Endothelial cell of umbilical vein (primary cell): ENCODE data around the gene MBL2. TPM values are rescaled to one million over a fixed set of nuclear protein-coding genes. Genes with fewer than 3 reads are reported as not detected.

Source experiments
- BruUV-seq: library from RNA; stranded (reverse); fragments of 400-500 nt; replicated peaks from 2 replicates; lab custom pipeline; 2021; lab: Mats Ljungman, UMichigan
- CTCF ChIA-PET: fragments of 300-600, 350-600 bp; sonication (Branson Sonifier 250); formaldehyde crosslinking; loops from one replicate; lab custom pipeline; 2021; ENCODE audit warnings: antibody characterized with exemption, inconsistent platforms; lab: Charles Lee
- POLR2A ChIA-PET: fragments of 300-600, 350-600 bp; sonication (Branson Sonifier 250); formaldehyde crosslinking; loops from one replicate; lab custom pipeline; 2021; ENCODE audit warnings: antibody characterized with exemption, inconsistent platforms; lab: Charles Lee
- DNase-seq: peaks from one replicate; pipeline ENCODE4 v3.0.0-alpha.2; 2011; ENCODE audit warnings: low read depth, low spot score
- FAIRE-seq: peaks from 2 replicates; lab custom pipeline; 2011; peaks lifted over from hg19 to GRCh38; lab: Jason Lieb, UNC
- H2AFZ ChIP-seq: 2 replicates; pipeline ENCODE4 v1.6.0; 2012; ENCODE audit warnings: low read depth, low read length, control low read depth, inconsistent platforms
- H3K27ac ChIP-seq: 2 replicates; pipeline ENCODE4 v1.5.1; 2011; ENCODE audit warnings: low read depth, mild to moderate bottlenecking, control low read depth, low read length, moderate library complexity; ENCODE audit not compliant: insufficient read depth
- H3K27me3 ChIP-seq, 2 experiments: 2 replicates each; pipeline versions ENCODE4 v1.6.0 to v1.6.1; 2011; ENCODE audit warnings: low read length in 2 of 2, mixed read lengths in 1 of 2; ENCODE audit not compliant: control insufficient read depth in 2 of 2, insufficient read depth in 2 of 2
- H3K36me3 ChIP-seq, 2 experiments: 2 replicates in 1 of 2; 3 replicates in 1 of 2; pipeline ENCODE4 v1.5.1; 2011; ENCODE audit warnings: low read length in 2 of 2, mild to moderate bottlenecking in 1 of 2, moderate library complexity in 1 of 2; ENCODE audit not compliant: control insufficient read depth in 2 of 2, insufficient read depth in 2 of 2; ENCODE audit errors: extremely low read depth in 1 of 2
- H3K4me1 ChIP-seq: 3 replicates; pipeline ENCODE4 v1.5.1; 2011; ENCODE audit warnings: mild to moderate bottlenecking, low read length; ENCODE audit not compliant: control insufficient read depth, insufficient read depth; ENCODE audit errors: extremely low read depth
- H3K4me2 ChIP-seq: 2 replicates; pipeline ENCODE4 v1.6.1; 2011; ENCODE audit warnings: low read length, control low read depth, mixed read lengths; ENCODE audit not compliant: insufficient read depth
- H3K4me3 ChIP-seq, 3 experiments: fragments of 200-600 bp in 1 of 3; sonication (generic), shearing (Covaris generic) in 1 of 3; replicated peaks in 1 of 3; 2 replicates each; pipeline ENCODE4 v1.5.1; 2011 to 2016; ENCODE audit warnings: control low read depth in 3 of 3, low read length in 3 of 3, mild to moderate bottlenecking in 2 of 3, inconsistent platforms in 1 of 3, low read depth in 1 of 3, moderate library complexity in 1 of 3; ENCODE audit not compliant: insufficient read depth in 1 of 3
- H3K79me2 ChIP-seq: 2 replicates; pipeline ENCODE4 v1.6.0; 2012; ENCODE audit warnings: low read length, inconsistent platforms; ENCODE audit not compliant: control insufficient read depth, insufficient read depth
- H3K9ac ChIP-seq: replicated peaks from 2 replicates; pipeline ENCODE3; 2011; ENCODE audit warnings: low read length, control low read depth; ENCODE audit not compliant: insufficient read depth; ENCODE audit errors: extremely low read depth
- H3K9me1 ChIP-seq: replicated peaks from 3 replicates; pipeline ENCODE4 v1.6.0; 2011; ENCODE audit warnings: mild to moderate bottlenecking, low read length; ENCODE audit not compliant: control insufficient read depth, insufficient read depth; ENCODE audit errors: extremely low read depth
- H3K9me3 ChIP-seq: replicated peaks from 2 replicates; pipeline ENCODE4 v1.5.1; 2012; ENCODE audit warnings: low read length, inconsistent platforms; ENCODE audit not compliant: control insufficient read depth, insufficient read depth
- H4K20me1 ChIP-seq: replicated peaks from 2 replicates; pipeline ENCODE3; 2011; ENCODE audit warnings: mild to moderate bottlenecking, low read length; ENCODE audit not compliant: control insufficient read depth, insufficient read depth; ENCODE audit errors: extremely low read depth
- GATA2 ChIP-seq: IDR thresholded peaks from 2 replicates; pipeline ENCODE4 v1.7.0; 2011; ENCODE audit warnings: low read depth, mild to moderate bottlenecking, moderate library complexity, mixed read lengths, low read length; ENCODE audit not compliant: insufficient read length, insufficient read depth
- MAX ChIP-seq: IDR thresholded peaks from 2 replicates; pipeline ENCODE4 v1.6.1; 2011; ENCODE audit not compliant: insufficient read depth, insufficient read length
- MYC ChIP-seq: IDR thresholded peaks from one replicate; pipeline ENCODE4 v1.6.1; 2011; ENCODE audit warnings: mild to moderate bottlenecking, low read depth, low read length
- POLR2AphosphoS5 ChIP-seq: IDR thresholded peaks from 2 replicates; pipeline ENCODE4 v1.6.1; 2012; ENCODE audit warnings: low read depth, mild to moderate bottlenecking, control low read depth, low read length, moderate library complexity; ENCODE audit not compliant: insufficient read depth
- dilution Hi-C: fragments of 300-500 bp; cut with MboI; formaldehyde crosslinking; loops from one replicate; pipeline ENCODE4 v1.15.0; 2019; ENCODE audit warnings: low sequenced_read_pairs; ENCODE audit not compliant: extremely low pct_ligation_motif_present
- intact Hi-C: fragments of 100-400 bp; cut with micrococcal nuclease; formaldehyde crosslinking; loops from one replicate; pipeline ENCODE4 v1.10.0; 2022
- polyA plus RNA-seq, 4 experiments: library from polyadenylated mRNA; depleted of rRNA in 3 of 4; stranded (reverse) in 3 of 4; unstranded in 1 of 4; fragments of >200 nt; gene quantifications; 2 replicates each; pipeline versions ENCODE4 v1.2.1 to v1.2.3, GENCODE V29; 2011 to 2012; ENCODE audit warnings: missing spikeins in 1 of 4
- total RNA-seq: library from RNA; stranded (reverse); gene quantifications from 2 replicates; pipeline ENCODE4 v1.2.3, GENCODE V29; 2021

The MBL2 gene
- total and polyA plus RNA-seq, 2 donors (not counting 3 experiments of a cell fraction or from before 2014, with no cell fraction given), result not detected

DNA sequence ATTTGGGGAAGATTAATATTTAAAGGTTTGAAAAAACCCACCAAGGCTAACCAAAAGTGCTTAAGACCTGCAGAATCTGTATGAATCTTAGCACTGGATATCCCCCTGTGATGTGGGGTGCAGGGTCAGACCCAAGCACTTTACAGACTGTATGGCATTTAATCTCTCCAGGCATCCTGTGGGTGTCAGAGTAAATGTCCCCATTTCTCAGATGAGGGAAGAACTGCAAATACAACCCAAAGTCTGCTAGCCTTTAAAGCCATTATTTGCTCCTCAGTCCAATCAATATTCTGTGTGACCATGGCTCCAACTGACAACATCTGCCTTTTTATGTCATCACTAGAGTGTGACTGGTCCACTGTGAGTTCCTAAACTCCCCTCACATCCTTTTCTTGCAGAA is 10.0 kb upstream of the MBL2 start:
- Histone ChIP-seq H3K9me1 (no peaks in the 10 kb centered on the region), H3K79me2 (no peaks in the 10 kb centered on the region), H3K36me3 (no peaks in the 10 kb centered on the region), H3K4me2 (no peak overlapping the region), H3K9ac (no peak overlapping the region), H3K27me3 (peaks cover 2 to 10% of the 10 kb centered on the region in 2 experiments), H3K4me3 (no peak overlapping the region), H2AFZ (no peak overlapping the region), H3K27ac (no peak overlapping the region), H3K9me3 (no peaks in the 10 kb centered on the region), H3K4me1 (no peaks in the 10 kb centered on the region), H4K20me1 (no peaks in the 10 kb centered on the region)
- ChIA-PET CTCF (interaction anchor here (1.1 to 7.1 kb wide), 6 partner anchors 11 to 474 kb away, joined by 3 to 182 read pairs (median 8); partner anchors contain the start of gene MBL2), POLR2A (no interaction called here)
- FAIRE-seq (no peak), DNase-seq (no peak)
- intact Hi-C loops, result loop anchor here (5.0 kb wide), 1 partner anchor 565 kb away; no protein-coding TSS in a partner anchor
- dilution Hi-C loops, result no loop called here
- BruUV-seq, result no TSS peak
- TF ChIP-seq MYC (no peak), MAX (no peak), POLR2AphosphoS5 (no peak)

- Histone ChIP-seq H3K79me2 (no peaks in the 10 kb centered on the region), H3K9me3 (no peaks in the 10 kb centered on the region), H4K20me1 (no peaks in the 10 kb centered on the region), H3K9ac (no peak overlapping the region), H3K4me3 (no peak overlapping the region), H3K9me1 (no peaks in the 10 kb centered on the region), H3K4me1 (no peaks in the 10 kb centered on the region), H2AFZ (no peak overlapping the region), H3K4me2 (no peak overlapping the region), H3K27ac (no peak overlapping the region), H3K36me3 (no peaks in the 10 kb centered on the region), H3K27me3 (peaks cover 5 to 10% of the 10 kb centered on the region in 2 experiments)
- CTCF ChIA-PET, result interaction anchor here (0.5 to 7.1 kb wide), 23 partner anchors 8 to 1789 kb away, joined by 3 to 182 read pairs (median 4); partner anchors contain the start of gene MBL2
- DNase-seq, result no peak
- POLR2A ChIA-PET, result no interaction called here
- intact Hi-C loops (loop anchor here (1.0 to 5.0 kb wide), 4 partner anchors 39 to 563 kb away; no protein-coding TSS in a partner anchor), dilution Hi-C loops (no loop called here)
- FAIRE-seq, result no peak
- no TSS peak for BruUV-seq
- TF ChIP-seq GATA2 (no peak), POLR2AphosphoS5 (no peak)
These were observed 8.0 kb upstream of the MBL2 start for GRCh38 chr10:52780391-52781155.
